Measurements from ENCODE around the gene SMIM3.

The SMIM3 gene

DNA sequence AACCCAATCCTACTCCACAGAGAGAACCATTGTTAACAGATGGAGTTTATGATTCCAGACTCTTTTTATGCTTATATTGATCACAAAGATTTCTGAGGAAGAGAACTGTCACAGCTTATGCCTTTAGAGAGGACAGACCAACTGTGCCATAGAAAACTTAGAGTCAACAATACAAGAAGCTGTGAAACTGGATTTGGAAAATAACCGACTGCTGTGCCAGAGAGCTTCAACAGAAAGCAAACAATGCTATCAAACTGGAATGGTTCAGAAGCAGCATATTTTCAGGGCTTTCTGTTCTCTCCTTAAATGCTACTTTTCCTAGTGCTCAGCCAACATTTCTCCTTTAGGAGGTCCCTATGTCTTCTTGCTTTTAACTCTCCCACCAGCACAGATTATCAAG, 24.7 kb upstream of the SMIM3 start:
- DNase-seq: no peak
- Mint-ChIP-seq H3K36me3 (ENCODE audit: low read depth) (peaks cover 65% of the 10 kb centered on the region), H3K27ac (no peak overlapping the region), H3K9me3 (peaks cover 3% of the 10 kb centered on the region), H3K4me1 (no peaks in the 10 kb centered on the region), H3K27me3 (ENCODE audit: low read depth, poor library complexity) (no peaks in the 10 kb centered on the region), H3K4me3 (no peak overlapping the region)
- TF ChIP-seq, protein P1, sequence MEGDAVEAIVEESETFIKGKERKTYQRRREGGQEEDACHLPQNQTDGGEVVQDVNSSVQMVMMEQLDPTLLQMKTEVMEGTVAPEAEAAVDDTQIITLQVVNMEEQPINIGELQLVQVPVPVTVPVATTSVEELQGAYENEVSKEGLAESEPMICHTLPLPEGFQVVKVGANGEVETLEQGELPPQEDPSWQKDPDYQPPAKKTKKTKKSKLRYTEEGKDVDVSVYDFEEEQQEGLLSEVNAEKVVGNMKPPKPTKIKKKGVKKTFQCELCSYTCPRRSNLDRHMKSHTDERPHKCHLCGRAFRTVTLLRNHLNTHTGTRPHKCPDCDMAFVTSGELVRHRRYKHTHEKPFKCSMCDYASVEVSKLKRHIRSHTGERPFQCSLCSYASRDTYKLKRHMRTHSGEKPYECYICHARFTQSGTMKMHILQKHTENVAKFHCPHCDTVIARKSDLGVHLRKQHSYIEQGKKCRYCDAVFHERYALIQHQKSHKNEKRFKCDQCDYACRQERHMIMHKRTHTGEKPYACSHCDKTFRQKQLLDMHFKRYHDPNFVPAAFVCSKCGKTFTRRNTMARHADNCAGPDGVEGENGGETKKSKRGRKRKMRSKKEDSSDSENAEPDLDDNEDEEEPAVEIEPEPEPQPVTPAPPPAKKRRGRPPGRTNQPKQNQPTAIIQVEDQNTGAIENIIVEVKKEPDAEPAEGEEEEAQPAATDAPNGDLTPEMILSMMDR (IDR thresholded peaks at IDR 0.05): no peak

- TF ChIP-seq, protein P1 (IDR thresholded peaks at IDR 0.05): no peak
- Mint-ChIP-seq H3K4me1 (no peaks in the 10 kb centered on the region), H3K27ac (no peak overlapping the region), H3K9me3 (peaks cover 16% of the 10 kb centered on the region), H3K4me3 (no peak overlapping the region), H3K36me3 (ENCODE audit: low read depth) (peaks cover 55% of the 10 kb centered on the region), H3K27me3 (ENCODE audit: low read depth, poor library complexity) (peaks cover 5% of the 10 kb centered on the region)
- no peak for DNase-seq
Measured at GRCh38 chr5:150757087-150757649, 21.4 kb upstream of the SMIM3 start.

DNA sequence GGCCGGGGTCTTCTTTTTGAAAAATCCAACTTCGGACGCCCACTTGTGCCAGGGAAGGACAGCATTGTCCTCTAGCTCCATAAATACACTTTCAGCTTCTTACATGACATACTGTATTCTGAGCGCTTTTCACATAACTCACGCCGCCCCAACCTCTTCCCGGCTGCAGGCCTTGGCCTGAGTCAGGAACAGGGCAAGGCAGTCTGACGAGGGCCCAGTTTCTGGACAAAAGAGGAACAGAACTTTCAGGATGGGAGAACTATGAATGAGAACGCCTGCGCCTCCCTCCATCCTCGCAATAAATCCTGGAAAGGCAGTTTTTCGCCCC, 20.4 kb upstream of the SMIM3 start:
- Mint-ChIP-seq H3K27me3 (ENCODE audit: low read depth, poor library complexity) (peaks cover 5% of the 10 kb centered on the region), H3K27ac (no peak overlapping the region), H3K36me3 (ENCODE audit: low read depth) (peaks cover 47% of the 10 kb centered on the region), H3K4me3 (no peak overlapping the region), H3K4me1 (peaks cover 9% of the 10 kb centered on the region), H3K9me3 (peaks cover 16% of the 10 kb centered on the region)
- DNase-seq: no peak
- TF ChIP-seq, protein P1 (IDR thresholded peaks at IDR 0.05): no peak

GRCh38 chr5:150758531-150759333, 19.8 kb upstream of the SMIM3 start, which contains the start of gene DCTN4:
TSS of gene DCTN4 (minus strand) at chr5:150759017. CDS start at chr5:150758993, 24 bp downstream.
- peaks cover 16% of the 10 kb centered on the region for H3K9me3 Mint-ChIP-seq
- no peak within 1 kb of the TSS for H3K4me3 Mint-ChIP-seq
- peaks cover 8% of the 10 kb centered on the region for H3K27me3 Mint-ChIP-seq (ENCODE audit: low read depth, poor library complexity)
- TF ChIP-seq, protein P1 (IDR thresholded peaks at IDR 0.05): no peak
- peak; percentile 93 for DNase-seq
- H3K36me3 Mint-ChIP-seq (ENCODE audit: low read depth): peaks cover 41% of the 10 kb centered on the region
- H3K27ac Mint-ChIP-seq: no peak within 1 kb of the TSS
- peaks cover 15% of the 10 kb centered on the region for H3K4me1 Mint-ChIP-seq

GRCh38 chr5:150759334-150759583, 19.3 kb upstream of the SMIM3 start:
- Mint-ChIP-seq H3K36me3 (ENCODE audit: low read depth) (peaks cover 36% of the 10 kb centered on the region), H3K27me3 (ENCODE audit: low read depth, poor library complexity) (peaks cover 8% of the 10 kb centered on the region), H3K4me3 (no peak overlapping the region), H3K9me3 (peaks cover 16% of the 10 kb centered on the region), H3K4me1 (peaks cover 19% of the 10 kb centered on the region), H3K27ac (no peak overlapping the region)
- DNase-seq: no peak
- TF ChIP-seq, protein P1 (IDR thresholded peaks at IDR 0.05): no peak

- TF ChIP-seq, protein P1 (IDR thresholded peaks at IDR 0.05): no peak
- Mint-ChIP-seq H3K27me3 (ENCODE audit: low read depth, poor library complexity) (peaks cover 13% of the 10 kb centered on the region), H3K9me3 (peaks cover 16% of the 10 kb centered on the region), H3K27ac (no peak overlapping the region), H3K4me3 (no peak overlapping the region), H3K4me1 (peaks cover 19% of the 10 kb centered on the region), H3K36me3 (ENCODE audit: low read depth) (peaks cover 9% of the 10 kb centered on the region)
- no peak for DNase-seq
Measured at GRCh38 chr5:150762211-150762610, 16.3 kb upstream of the SMIM3 start.
